ENCODE data around the gene ELN.

DNA sequence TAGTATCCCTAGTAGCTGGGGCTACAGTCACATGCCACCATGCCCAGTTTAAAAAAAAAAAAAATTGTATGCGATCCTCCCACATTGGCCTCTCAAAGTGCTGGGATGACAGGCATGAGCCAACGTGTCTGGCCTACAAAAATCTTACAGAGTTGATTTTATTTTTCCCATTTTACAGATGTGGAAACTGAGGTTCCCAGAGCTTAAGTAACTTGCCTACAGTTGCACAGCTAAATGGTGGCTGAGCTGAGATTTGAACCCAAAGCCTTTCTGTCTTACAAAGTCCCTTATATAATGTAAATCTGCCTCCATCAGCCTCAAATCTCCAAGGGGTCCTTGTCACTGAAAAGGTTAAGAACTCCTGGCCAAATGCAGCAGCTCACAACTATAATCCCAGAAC is 31.1 kb downstream of the ELN start:
- TF ChIP-seq EZH2 (IDR thresholded peaks at IDR 0.05; ENCODE audit: borderline replicate concordance): no peak
- TF ChIP-seq, protein P1, sequence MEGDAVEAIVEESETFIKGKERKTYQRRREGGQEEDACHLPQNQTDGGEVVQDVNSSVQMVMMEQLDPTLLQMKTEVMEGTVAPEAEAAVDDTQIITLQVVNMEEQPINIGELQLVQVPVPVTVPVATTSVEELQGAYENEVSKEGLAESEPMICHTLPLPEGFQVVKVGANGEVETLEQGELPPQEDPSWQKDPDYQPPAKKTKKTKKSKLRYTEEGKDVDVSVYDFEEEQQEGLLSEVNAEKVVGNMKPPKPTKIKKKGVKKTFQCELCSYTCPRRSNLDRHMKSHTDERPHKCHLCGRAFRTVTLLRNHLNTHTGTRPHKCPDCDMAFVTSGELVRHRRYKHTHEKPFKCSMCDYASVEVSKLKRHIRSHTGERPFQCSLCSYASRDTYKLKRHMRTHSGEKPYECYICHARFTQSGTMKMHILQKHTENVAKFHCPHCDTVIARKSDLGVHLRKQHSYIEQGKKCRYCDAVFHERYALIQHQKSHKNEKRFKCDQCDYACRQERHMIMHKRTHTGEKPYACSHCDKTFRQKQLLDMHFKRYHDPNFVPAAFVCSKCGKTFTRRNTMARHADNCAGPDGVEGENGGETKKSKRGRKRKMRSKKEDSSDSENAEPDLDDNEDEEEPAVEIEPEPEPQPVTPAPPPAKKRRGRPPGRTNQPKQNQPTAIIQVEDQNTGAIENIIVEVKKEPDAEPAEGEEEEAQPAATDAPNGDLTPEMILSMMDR (IDR thresholded peaks at IDR 0.05; ENCODE audit: poor library complexity): no peak
- no peak for TF ChIP-seq EZH2phosphoT487 (IDR thresholded peaks at IDR 0.05; ENCODE audit: low read depth, severe bottlenecking, unreplicated experiment)

All from hepatocyte (in vitro differentiated cells).